Esophagus squamous epithelium (tissue), 4 donors: ENCODE measurements around the gene EDC4.
A peak's percentile ranks its signal among the peaks of the same experiment; 100 is the strongest.

Experiments
- CTCF ChIP-seq, 6 experiments: fragments of 450-650 bp in 4 of 6; fragments of 200-600 bp in 2 of 6; sonication (generic) in 2 of 6; IDR thresholded peaks; one replicate each; pipeline ENCODE4 v1.5.1; 2016 to 2019; ENCODE audit warnings: antibody characterized with exemption in 6 of 6, mild to moderate bottlenecking in 4 of 6, moderate library complexity in 4 of 6
- POLR2A ChIP-seq, 4 donors: fragments of 450-650 bp; IDR thresholded peaks; one replicate each; pipeline ENCODE4 v1.6.1; 2017; ENCODE audit warnings: antibody characterized with exemption in 4 of 4, mild to moderate bottlenecking in 4 of 4, moderate library complexity in 3 of 4

GRCh38 chr16:67841816-67842508 is 30.9 kb upstream of the EDC4 start, which contains the start of gene THAP11:
- TF ChIP-seq CTCF (IDR thresholded peaks at IDR 0.05) (peak; percentile 83 to 96 (median 90)), POLR2A (IDR thresholded peaks at IDR 0.05) (peak in 3 of 4 donors; percentile 16 to 80 (median 66))
